ENCODE results near the gene MED31.
A peak's percentile ranks its signal among the peaks of the same experiment; 100 is the strongest.
"Not testable (repeated sequence)": the region's sequence is repeated elsewhere in the genome, so short reads cannot be mapped to it uniquely, and the experiment has no call there.

MED31 gene

DNA sequence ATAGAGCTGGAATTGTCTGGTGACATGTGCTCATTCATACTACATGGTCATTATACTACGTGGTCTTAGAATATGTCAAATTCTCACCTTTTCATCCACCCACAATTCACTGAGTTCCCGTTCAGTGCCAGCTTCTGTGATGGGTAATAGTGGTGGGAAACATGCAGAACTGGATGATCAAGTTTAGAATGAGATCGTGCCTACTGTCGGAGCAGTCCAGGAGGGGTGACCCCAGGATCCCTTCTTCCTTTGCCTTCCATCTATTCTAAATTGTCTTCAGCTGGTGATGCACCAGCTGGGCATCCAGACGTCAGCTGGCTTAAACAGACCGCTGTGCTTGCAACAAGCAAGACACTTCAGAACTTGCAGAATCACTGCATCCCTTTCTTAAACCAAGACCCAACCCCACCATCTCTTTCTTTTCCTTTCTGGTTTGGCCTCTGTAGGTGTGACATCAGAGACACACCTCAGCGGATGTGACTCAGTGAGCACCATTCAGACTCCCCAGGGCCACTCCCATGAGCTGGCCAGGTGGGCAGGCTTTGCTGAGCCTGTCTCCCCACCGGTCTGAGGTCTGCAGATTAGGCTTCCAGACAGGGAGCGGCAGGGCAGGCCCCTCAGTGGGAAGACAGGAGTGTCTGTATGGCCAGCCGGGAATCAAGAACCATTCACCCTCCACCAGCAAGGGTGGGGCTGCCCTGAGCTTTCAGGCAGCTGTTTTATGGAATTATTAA lies 18.2 kb upstream of the MED31 start:
- no peak for DNase-seq (ENCODE audit: insufficient read length, low spot score)
- TF ChIP-seq PAX5 (IDR thresholded peaks at IDR 0.05; ENCODE audit: insufficient read depth, low read length, severe bottlenecking) (no peak), POLR2A (IDR thresholded peaks at IDR 0.05; ENCODE audit: low read depth, low read length) (no peak), POLR2AphosphoS5 (IDR thresholded peaks at IDR 0.05; ENCODE audit: low read depth, low read length) (no peak), SPI1 (IDR thresholded peaks at IDR 0.05; ENCODE audit: low read depth, low read length) (no peak), TAF1 (IDR thresholded peaks at IDR 0.05; ENCODE audit: low read depth, low read length) (no peak), POU2F2 (IDR thresholded peaks at IDR 0.05; ENCODE audit: low read depth, low read length) (no peak)
- no peak for FAIRE-seq

DNA sequence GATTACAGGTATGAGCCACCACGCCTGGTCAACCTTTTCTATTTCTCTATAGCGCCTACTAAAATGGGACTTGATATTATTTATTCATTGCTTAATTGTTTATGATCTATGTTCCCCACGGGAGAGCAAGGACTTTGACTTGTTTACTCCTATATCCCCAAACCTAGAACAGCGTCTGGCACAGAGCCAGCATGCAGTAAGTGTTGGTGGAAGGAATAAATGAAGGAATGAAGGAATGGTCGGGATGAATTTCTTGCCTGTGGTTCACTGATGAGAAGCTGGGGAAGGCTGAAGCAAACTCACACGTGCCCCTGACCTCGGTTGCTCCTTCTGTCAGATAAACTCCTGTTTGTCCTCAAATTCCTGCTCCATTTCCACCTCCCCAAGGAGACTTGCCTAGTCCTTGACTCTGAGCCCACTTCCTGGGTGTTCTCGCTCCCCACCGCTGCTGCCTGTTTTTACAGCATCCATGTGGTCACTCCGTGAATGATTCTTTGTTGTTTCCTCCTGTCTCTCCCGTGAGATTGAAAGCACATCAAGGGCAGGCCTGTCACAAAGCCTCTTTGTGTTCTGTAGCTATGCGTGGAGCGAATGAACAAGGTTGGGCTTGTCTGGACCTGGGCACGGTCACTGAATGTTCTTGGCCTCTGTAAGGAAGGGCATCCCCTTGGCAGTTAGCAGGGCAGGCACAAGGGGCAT lies 17.5 kb upstream of the MED31 start:
- TF ChIP-seq PAX5 (IDR thresholded peaks at IDR 0.05; ENCODE audit: insufficient read depth, low read length, severe bottlenecking), result no peak
- no peak for FAIRE-seq

DNA sequence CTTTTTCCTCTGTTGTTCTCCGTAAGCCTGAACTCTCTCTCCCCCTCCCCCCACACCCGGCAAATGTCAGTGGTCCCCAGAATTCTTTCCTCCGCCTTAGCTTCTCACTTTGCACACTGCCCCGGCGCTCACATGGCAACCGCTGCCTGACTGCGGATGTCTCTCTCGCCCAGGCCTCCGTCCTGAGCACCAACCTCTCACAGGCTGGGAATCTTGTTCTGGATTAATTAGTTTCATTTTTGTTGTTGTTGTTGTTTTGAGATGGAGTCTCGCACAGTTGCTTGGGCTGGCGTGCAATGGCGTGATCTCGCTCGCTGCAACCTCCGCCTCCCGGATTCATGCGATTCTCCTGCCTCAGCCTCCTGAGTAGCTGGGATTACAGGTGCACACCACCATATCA lies 16.8 kb upstream of the MED31 start:
- FAIRE-seq, result no peak
- TF ChIP-seq POLR2A (IDR thresholded peaks at IDR 0.05; ENCODE audit: low read depth, low read length) (no peak), TAF1 (IDR thresholded peaks at IDR 0.05; ENCODE audit: low read depth, low read length) (no peak), POU2F2 (IDR thresholded peaks at IDR 0.05; ENCODE audit: low read depth, low read length) (no peak)

More for the DNA sequence above, 17.5 kb upstream of the MED31 start:
- no peak for DNase-seq (ENCODE audit: insufficient read length, low spot score)

DNA sequence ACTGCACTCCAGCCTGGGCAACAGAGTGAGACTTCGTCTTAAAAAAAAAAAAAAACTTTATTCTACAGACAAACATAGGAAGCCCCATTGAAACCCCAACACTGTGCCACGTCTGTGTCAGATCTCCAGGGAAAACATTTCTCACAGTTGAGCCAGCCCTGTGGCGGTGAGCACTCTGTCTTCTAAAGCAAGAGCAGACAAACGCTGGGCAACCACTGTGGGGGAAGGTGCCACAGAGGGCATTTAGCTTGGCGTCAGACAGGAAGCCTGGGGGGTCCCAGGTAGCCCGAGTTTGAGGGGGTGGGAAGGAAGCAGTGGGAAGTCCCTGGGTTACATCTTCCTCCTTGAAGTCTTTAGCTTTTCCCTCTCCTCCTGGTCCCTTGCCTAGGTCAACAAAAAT lies 16.1 kb upstream of the MED31 start:
- DNase-seq (ENCODE audit: insufficient read length, low spot score) (no peak), FAIRE-seq (no peak)
- no peak for TF ChIP-seq PAX5 (IDR thresholded peaks at IDR 0.05; ENCODE audit: insufficient read depth, low read length, severe bottlenecking)
- no peak for TF ChIP-seq TAF1 (IDR thresholded peaks at IDR 0.05; ENCODE audit: low read depth, low read length)
- no peak for TF ChIP-seq SPI1 (IDR thresholded peaks at IDR 0.05; ENCODE audit: low read depth, low read length)
- no peak for TF ChIP-seq POLR2A (IDR thresholded peaks at IDR 0.05; ENCODE audit: low read depth, low read length)
- TF ChIP-seq POU2F2 (IDR thresholded peaks at IDR 0.05; ENCODE audit: low read depth, low read length), result no peak
- no peak for TF ChIP-seq POLR2AphosphoS5 (IDR thresholded peaks at IDR 0.05; ENCODE audit: low read depth, low read length)

More for the DNA sequence above, 16.8 kb upstream of the MED31 start:
- DNase-seq (ENCODE audit: insufficient read length, low spot score), result no peak

DNA sequence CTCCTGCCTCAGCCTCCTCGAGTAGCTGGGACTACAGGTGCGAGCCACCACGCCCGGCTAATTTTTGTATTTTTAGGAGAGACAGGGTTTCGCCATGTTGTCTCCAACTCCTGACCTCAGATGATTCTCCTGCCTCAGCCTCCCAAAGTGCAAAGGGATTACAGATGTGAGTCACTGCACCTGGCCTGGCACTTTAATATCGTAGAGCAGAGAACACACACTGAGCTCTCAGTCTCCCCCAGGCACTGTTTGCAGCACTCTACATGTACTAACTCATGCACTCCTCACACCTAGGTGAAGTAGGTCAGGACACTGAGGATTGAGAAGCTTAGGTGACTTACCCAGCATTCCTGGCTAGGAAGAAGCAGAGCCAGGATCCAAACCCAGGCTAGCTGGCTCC lies 15.2 kb upstream of the MED31 start:
- no peak for FAIRE-seq
- DNase-seq (ENCODE audit: insufficient read length, low spot score), result no peak
- no peak for TF ChIP-seq POLR2A (IDR thresholded peaks at IDR 0.05; ENCODE audit: low read depth, low read length)
- no peak for TF ChIP-seq TAF1 (IDR thresholded peaks at IDR 0.05; ENCODE audit: low read depth, low read length)
- no peak for TF ChIP-seq PAX5 (IDR thresholded peaks at IDR 0.05; ENCODE audit: insufficient read depth, low read length, severe bottlenecking)
- no peak for TF ChIP-seq SPI1 (IDR thresholded peaks at IDR 0.05; ENCODE audit: low read depth, low read length)
- TF ChIP-seq POLR2AphosphoS5 (IDR thresholded peaks at IDR 0.05; ENCODE audit: low read depth, low read length), result no peak
- TF ChIP-seq POU2F2 (IDR thresholded peaks at IDR 0.05; ENCODE audit: low read depth, low read length), result no peak

DNA sequence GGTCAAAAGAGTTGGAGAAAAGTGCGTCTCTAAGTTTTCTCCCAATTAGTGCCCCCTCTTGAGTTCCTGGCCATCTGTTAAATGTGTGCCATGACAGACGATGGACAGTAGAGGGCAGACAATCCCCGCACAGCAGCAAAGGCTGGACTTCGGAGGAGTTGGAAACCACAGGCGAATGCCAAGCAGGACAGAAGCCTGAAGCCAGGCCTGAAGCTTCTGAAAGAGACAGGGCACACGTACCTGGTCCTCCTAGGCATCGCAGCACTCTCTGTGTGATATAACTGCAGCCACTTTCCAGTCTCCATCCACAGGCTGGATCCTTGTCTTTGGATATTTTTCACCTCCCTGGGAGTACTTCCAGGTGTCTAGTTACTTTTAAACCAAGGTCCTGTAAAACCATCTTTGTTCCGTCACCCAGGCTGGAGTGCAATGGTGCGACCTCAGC lies 14.7 kb upstream of the MED31 start:
- peak; percentile 49 for DNase-seq (ENCODE audit: insufficient read length, low spot score)
- peak; percentile 97 for FAIRE-seq
- TF ChIP-seq TAF1 (IDR thresholded peaks at IDR 0.05; ENCODE audit: low read depth, low read length) (no peak), SPI1 (IDR thresholded peaks at IDR 0.05; ENCODE audit: low read depth, low read length) (no peak), PAX5 (IDR thresholded peaks at IDR 0.05; ENCODE audit: insufficient read depth, low read length, severe bottlenecking) (no peak), POU2F2 (IDR thresholded peaks at IDR 0.05; ENCODE audit: low read depth, low read length) (no peak)

DNA sequence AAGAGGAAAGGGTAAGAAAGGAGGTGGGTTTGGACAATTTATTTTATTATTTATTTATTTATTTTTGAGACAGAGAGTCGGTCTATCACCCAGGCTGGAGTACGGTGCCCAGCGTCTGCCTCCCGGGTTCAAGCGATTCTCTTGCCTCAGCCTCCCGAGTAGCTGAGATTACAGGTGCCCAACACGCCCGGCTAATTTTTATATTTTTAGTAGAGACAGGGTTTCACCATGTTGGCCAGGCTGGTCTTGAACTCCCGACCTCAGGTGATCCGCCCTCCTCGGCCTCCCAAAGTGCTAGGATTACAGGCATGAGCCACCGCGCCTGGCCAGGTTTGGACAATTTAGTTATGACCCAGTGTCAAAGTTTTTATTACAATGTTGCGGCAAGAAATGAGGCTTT lies 11.8 kb upstream of the MED31 start:
- FAIRE-seq; DNase-seq (ENCODE audit: insufficient read length, low spot score): not testable (repeated sequence)

DNA sequence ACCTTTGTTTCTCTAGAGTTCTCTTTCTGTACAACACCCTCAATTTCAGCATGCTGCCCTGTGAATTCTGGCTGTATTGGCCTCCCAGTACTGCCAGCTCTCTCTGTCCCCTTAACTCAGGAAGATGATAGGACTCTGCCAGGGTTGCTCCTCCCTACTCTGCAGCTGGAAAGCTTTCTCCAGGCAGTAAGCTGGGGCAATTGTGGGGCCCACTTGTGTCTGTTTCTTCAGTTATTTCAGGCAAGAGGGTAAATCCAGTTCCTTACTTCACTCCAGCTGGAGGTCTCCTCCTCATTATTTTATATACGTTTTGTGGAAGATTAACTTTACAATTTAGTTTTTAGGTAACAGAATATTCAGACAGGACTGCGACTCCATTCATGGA lies 10.1 kb upstream of the MED31 start:
- FAIRE-seq (no peak), DNase-seq (ENCODE audit: insufficient read length, low spot score) (no peak)
- no peak for TF ChIP-seq POU2F2 (IDR thresholded peaks at IDR 0.05; ENCODE audit: low read depth, low read length)
- TF ChIP-seq POLR2A (IDR thresholded peaks at IDR 0.05; ENCODE audit: low read depth, low read length), result no peak
- no peak for TF ChIP-seq TAF1 (IDR thresholded peaks at IDR 0.05; ENCODE audit: low read depth, low read length)
- TF ChIP-seq PAX5 (IDR thresholded peaks at IDR 0.05; ENCODE audit: insufficient read depth, low read length, severe bottlenecking), result no peak
- TF ChIP-seq SPI1 (IDR thresholded peaks at IDR 0.05; ENCODE audit: low read depth, low read length), result no peak
- TF ChIP-seq POLR2AphosphoS5 (IDR thresholded peaks at IDR 0.05; ENCODE audit: low read depth, low read length), result no peak

DNA sequence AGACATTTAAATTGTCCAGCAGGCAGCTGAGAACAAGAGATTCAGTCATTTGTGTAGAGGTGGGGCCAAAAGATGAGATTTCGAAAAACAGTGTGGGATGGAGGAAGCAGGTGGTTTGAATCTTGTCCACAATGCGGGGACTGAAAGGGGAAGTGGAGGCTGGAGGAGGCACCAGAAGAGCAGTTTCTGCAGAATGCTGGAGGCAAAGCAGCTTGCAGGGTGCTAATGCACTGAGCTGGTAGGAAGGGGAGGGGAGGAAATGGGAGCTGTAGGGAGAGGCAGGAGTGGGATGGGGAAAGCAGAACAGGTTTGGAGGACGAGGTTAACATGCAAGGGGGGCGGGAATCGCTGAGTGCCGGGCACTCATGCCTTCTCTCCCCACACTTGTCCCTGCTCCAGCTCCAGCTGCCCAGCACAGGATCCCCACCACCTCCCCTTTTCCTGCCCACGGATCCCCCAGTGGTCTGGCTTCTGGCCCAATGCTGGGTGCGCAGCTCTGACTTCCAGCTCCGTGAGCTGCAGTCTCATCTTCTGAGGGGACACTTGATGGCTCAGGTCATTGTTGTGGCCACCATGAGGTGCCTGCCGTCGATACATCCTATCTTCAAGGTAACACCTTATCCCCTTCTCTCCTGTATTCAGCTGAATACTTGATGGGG lies 9.5 kb upstream of the MED31 start:
- DNase-seq (ENCODE audit: insufficient read length, low spot score) (no peak), FAIRE-seq (peak; percentile 100)
- TF ChIP-seq POLR2A (IDR thresholded peaks at IDR 0.05; ENCODE audit: low read depth, low read length), result no peak
- TF ChIP-seq PAX5 (IDR thresholded peaks at IDR 0.05; ENCODE audit: insufficient read depth, low read length, severe bottlenecking), result no peak
- no peak for TF ChIP-seq TAF1 (IDR thresholded peaks at IDR 0.05; ENCODE audit: low read depth, low read length)
- TF ChIP-seq POLR2AphosphoS5 (IDR thresholded peaks at IDR 0.05; ENCODE audit: low read depth, low read length), result no peak
- TF ChIP-seq SPI1 (IDR thresholded peaks at IDR 0.05; ENCODE audit: low read depth, low read length), result peak; percentile 94
- peak; percentile 59; the same call in 1 of the 2 replicates for TF ChIP-seq POU2F2 (IDR thresholded peaks at IDR 0.05; ENCODE audit: low read depth, low read length)

DNA sequence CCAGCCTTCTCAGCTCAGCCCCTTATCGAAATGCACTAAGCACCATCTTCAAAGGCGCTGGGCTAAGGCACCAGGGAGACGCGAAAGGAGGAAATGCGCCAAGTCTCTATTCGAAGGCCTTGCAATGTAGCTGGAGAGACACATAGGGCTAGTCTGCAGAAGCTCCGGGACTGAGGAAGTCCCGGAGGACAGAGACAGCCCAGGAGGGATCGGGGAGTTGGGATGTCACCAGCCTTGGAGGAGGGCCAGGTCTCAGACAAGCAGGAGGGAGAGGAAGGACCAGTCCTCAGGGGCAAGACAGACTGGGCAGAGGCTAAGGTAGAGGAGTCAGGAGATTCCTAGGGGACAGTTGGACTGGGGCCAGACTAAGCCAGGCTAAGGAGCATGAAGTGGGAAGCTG lies 8.7 kb upstream of the MED31 start:
- TF ChIP-seq PAX5 (IDR thresholded peaks at IDR 0.05; ENCODE audit: insufficient read depth, low read length, severe bottlenecking), result no peak
- TF ChIP-seq TAF1 (IDR thresholded peaks at IDR 0.05; ENCODE audit: low read depth, low read length), result no peak
- no peak for TF ChIP-seq POU2F2 (IDR thresholded peaks at IDR 0.05; ENCODE audit: low read depth, low read length)
- TF ChIP-seq SPI1 (IDR thresholded peaks at IDR 0.05; ENCODE audit: low read depth, low read length), result no peak
- no peak for TF ChIP-seq POLR2A (IDR thresholded peaks at IDR 0.05; ENCODE audit: low read depth, low read length)
- DNase-seq (ENCODE audit: insufficient read length, low spot score), result no peak
- no peak for FAIRE-seq

DNA sequence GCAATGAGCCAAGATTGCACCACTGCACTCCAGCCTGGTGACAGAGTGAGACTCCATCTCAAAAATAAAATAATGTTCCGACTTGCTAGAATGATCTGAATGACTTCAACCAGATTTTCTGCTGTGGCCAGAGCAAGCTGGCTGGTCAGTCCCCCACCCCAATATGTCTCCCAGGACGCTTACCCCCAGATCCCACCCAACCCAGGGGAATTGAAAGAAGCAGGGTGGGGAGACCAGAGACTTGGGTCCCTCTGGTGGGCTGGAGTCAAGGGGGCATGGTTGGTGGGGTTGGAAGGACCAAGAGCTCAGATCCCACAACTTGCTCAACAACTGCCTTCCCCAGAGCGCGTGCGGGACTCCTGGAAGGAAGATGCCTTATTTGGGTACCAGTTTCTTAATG lies 7.0 kb upstream of the MED31 start:
- not testable (repeated sequence) for DNase-seq (ENCODE audit: insufficient read length, low spot score)
- FAIRE-seq, result peak; percentile 81
